ENCODE measurements around the gene NRDE2. TPM values are rescaled to one million over a fixed set of nuclear protein-coding genes. Genes with fewer than 3 reads are reported as not detected.
A peak's percentile ranks its signal among the peaks of the same experiment; 100 is the strongest.
"Not testable (repeated sequence)": the region's sequence is repeated elsewhere in the genome, so short reads cannot be mapped to it uniquely, and the experiment has no call there.

NRDE2 gene
- total RNA-seq, 5 donors from 2014 or later (not counting 1 experiment from before 2014, with no cell fraction given) = 20.5 to 26.7 (median 23.1) TPM

- CTCF ChIA-PET = interaction anchor here in 1 of 2 donors (0.9 to 1.5 kb wide), 2 partner anchors 9 to 11 kb away, joined by 3 to 4 read pairs; no protein-coding TSS in a partner anchor
- peak; percentile 96 to 99 (median 98) for ATAC-seq (replicated peaks in 1 of 4)
Observed at GRCh38 chr14:90256354-90257131, 75.2 kb downstream of the NRDE2 start, which contains the start of gene PSMC1. Gene PSMC1, plus strand, starts transcription at chr14:90256553. Its CDS starts 45 bp downstream, at chr14:90256598.

GRCh38 chr14:90255871-90256270 is 75.9 kb downstream of the NRDE2 start:
- Histone ChIP-seq H3K4me1 (ENCODE audit: control insufficient read depth in 1 of 2, extremely low read depth in 1 of 2, insufficient read depth in 2 of 2, low read length in 2 of 2) (peaks cover 8 to 9% of the 10 kb centered on the region in 2 experiments), H3K27ac (ENCODE audit: low read length) (peak overlapping the region; percentile 69), H3K36me3 (ENCODE audit: control insufficient read depth in 2 of 2, extremely low read depth in 1 of 2, insufficient read depth in 1 of 2, low read length in 1 of 2) (peaks cover 0 to 10% of the 10 kb centered on the region in 2 donors), H3K27me3 (replicated peaks in 1 of 2; ENCODE audit: control insufficient read depth in 2 of 2, extremely low read depth in 1 of 2, insufficient read depth in 2 of 2, low read length in 1 of 2) (peaks cover 0 to 8% of the 10 kb centered on the region in 2 experiments), H3K9me3 (no peaks in the 10 kb centered on the region), H3K4me3 (ENCODE audit: control insufficient read depth in 1 of 2, extremely low read depth in 1 of 2, low read length in 1 of 2) (peak overlapping the region; percentile 88 to 90)
- ATAC-seq (replicated peaks in 1 of 4) (peak in 1 of 4 experiments; percentile 13), DNase-seq (no peak)
- ChIA-PET POLR2A (interaction anchor here in 1 of 2 donors (0.6 kb wide), 1 partner anchor 887 kb away, joined by 3 read pairs; no protein-coding TSS in a partner anchor), CTCF (interaction anchor here (0.9 to 1.5 kb wide), 3 partner anchors 9 to 20 kb away, joined by 3 to 4 read pairs (median 3); no protein-coding TSS in a partner anchor)
- Mint-ChIP-seq H3K9me3 (peaks cover 0 to 5% (median 0%) of the 10 kb centered on the region in 3 donors), H3K27me3 (peaks cover 8 to 24% of the 10 kb centered on the region in 2 donors), H3K4me1 (peaks cover 32 to 33% (median 33%) of the 10 kb centered on the region in 3 donors), H3K4me3 (peak overlapping the region; percentile 58 to 99 (median 98)), H3K27ac (peak overlapping the region; percentile 30 to 96), H3K36me3 (peaks cover 11% of the 10 kb centered on the region)
- no CpG with 5 or more reads among the region's 1 CpG for WGBS (ENCODE audit: insufficient coverage)

More at GRCh38 chr14:90256354-90257131, 75.2 kb downstream of the NRDE2 start, which contains the start of gene PSMC1:
- POLR2A ChIA-PET = interaction anchor here in 1 of 2 donors (0.5 to 0.9 kb wide), 3 partner anchors 303 to 888 kb away, joined by 3 read pairs; no protein-coding TSS in a partner anchor
- Mint-ChIP-seq H3K27me3 (peaks cover 8 to 24% of the 10 kb centered on the region in 2 donors), H3K36me3 (peaks cover 18% of the 10 kb centered on the region), H3K4me3 (peak within 1 kb of the TSS; percentile 97 to 99 (median 98)), H3K4me1 (peaks cover 33 to 34% (median 33%) of the 10 kb centered on the region in 3 donors), H3K27ac (peak within 1 kb of the TSS; percentile 94 to 96), H3K9me3 (peaks cover 0 to 5% (median 0%) of the 10 kb centered on the region in 3 donors)
- H3K4me3 ChIP-seq (ENCODE audit: control insufficient read depth in 1 of 2, extremely low read depth in 1 of 2, low read length in 1 of 2) = peak within 1 kb of the TSS; percentile 88 to 90
- H3K9me3 ChIP-seq = no peaks in the 10 kb centered on the region
- peaks cover 0 to 8% of the 10 kb centered on the region in 2 experiments for H3K27me3 ChIP-seq (replicated peaks in 1 of 2; ENCODE audit: control insufficient read depth in 2 of 2, extremely low read depth in 1 of 2, insufficient read depth in 2 of 2, low read length in 1 of 2)
- H3K4me1 ChIP-seq (ENCODE audit: control insufficient read depth in 1 of 2, extremely low read depth in 1 of 2, insufficient read depth in 2 of 2, low read length in 2 of 2) = peaks cover 8 to 9% of the 10 kb centered on the region in 2 experiments
- under 1% methylated on average over 40 of the region's 55 CpGs for WGBS (ENCODE audit: insufficient coverage)
- peaks cover 0 to 17% of the 10 kb centered on the region in 2 donors for H3K36me3 ChIP-seq (ENCODE audit: control insufficient read depth in 2 of 2, extremely low read depth in 1 of 2, insufficient read depth in 1 of 2, low read length in 1 of 2)
- DNase-seq = peak; percentile 68 to 90 (median 81)
- H3K27ac ChIP-seq (ENCODE audit: low read length) = peak within 1 kb of the TSS; percentile 69

- Histone ChIP-seq H3K9me3 (no peaks in the 10 kb centered on the region), H3K27me3 (replicated peaks in 1 of 2; ENCODE audit: control insufficient read depth in 2 of 2, extremely low read depth in 1 of 2, insufficient read depth in 2 of 2, low read length in 1 of 2) (peaks cover 0 to 13% of the 10 kb centered on the region in 2 experiments), H3K4me3 (ENCODE audit: control insufficient read depth in 1 of 2, extremely low read depth in 1 of 2, low read length in 1 of 2) (no peak overlapping the region), H3K27ac (ENCODE audit: low read length) (no peak overlapping the region), H3K4me1 (ENCODE audit: control insufficient read depth in 1 of 2, extremely low read depth in 1 of 2, insufficient read depth in 2 of 2, low read length in 2 of 2) (peaks cover 8 to 9% of the 10 kb centered on the region in 2 experiments), H3K36me3 (ENCODE audit: control insufficient read depth in 2 of 2, extremely low read depth in 1 of 2, insufficient read depth in 1 of 2, low read length in 1 of 2) (no peaks in the 10 kb centered on the region)
- H3K9me3 Mint-ChIP-seq = peaks cover 0 to 5% (median 0%) of the 10 kb centered on the region in 3 donors
- H3K27me3 Mint-ChIP-seq = peaks cover 12 to 28% of the 10 kb centered on the region in 2 donors
- POLR2A ChIA-PET = no interaction called here
- CTCF ChIA-PET = no interaction called here
- no peak overlapping the region for H3K4me3 Mint-ChIP-seq
- ATAC-seq (replicated peaks in 1 of 4) = no peak
- H3K36me3 Mint-ChIP-seq = peaks cover 3% of the 10 kb centered on the region
- peaks cover 28 to 31% (median 29%) of the 10 kb centered on the region in 3 donors for H3K4me1 Mint-ChIP-seq
- no peak overlapping the region for H3K27ac Mint-ChIP-seq
- WGBS (ENCODE audit: insufficient coverage) = 100% methylated on average over 2 of the region's 8 CpGs
- DNase-seq = no peak
Observed at GRCh38 chr14:90253826-90254225, 77.9 kb downstream of the NRDE2 start.

GRCh38 chr14:90248594-90248993 is 83.1 kb downstream of the NRDE2 start:
- H3K27ac Mint-ChIP-seq = no peak overlapping the region
- DNase-seq = no peak
- H3K4me1 Mint-ChIP-seq = no peaks in the 10 kb centered on the region
- ATAC-seq (replicated peaks in 1 of 4) = no peak
- ChIA-PET POLR2A (interaction anchor here in 1 of 2 donors (0.6 kb wide), 1 partner anchor 81 kb away, joined by 3 read pairs; no protein-coding TSS in a partner anchor), CTCF (no interaction called here)
- Histone ChIP-seq H3K4me3 (ENCODE audit: control insufficient read depth in 1 of 2, extremely low read depth in 1 of 2, low read length in 1 of 2) (no peak overlapping the region), H3K27me3 (replicated peaks in 1 of 2; ENCODE audit: control insufficient read depth in 2 of 2, extremely low read depth in 1 of 2, insufficient read depth in 2 of 2, low read length in 1 of 2) (peaks cover 0 to 11% of the 10 kb centered on the region in 2 experiments), H3K4me1 (ENCODE audit: control insufficient read depth in 1 of 2, extremely low read depth in 1 of 2, insufficient read depth in 2 of 2, low read length in 2 of 2) (no peaks in the 10 kb centered on the region), H3K9me3 (no peaks in the 10 kb centered on the region), H3K36me3 (ENCODE audit: control insufficient read depth in 2 of 2, extremely low read depth in 1 of 2, insufficient read depth in 1 of 2, low read length in 1 of 2) (no peaks in the 10 kb centered on the region), H3K27ac (ENCODE audit: low read length) (no peak overlapping the region)
- WGBS (ENCODE audit: insufficient coverage) = no CpG with 5 or more reads among the region's 2 CpGs
- peaks cover 24 to 35% of the 10 kb centered on the region in 2 donors for H3K27me3 Mint-ChIP-seq
- H3K36me3 Mint-ChIP-seq = no peaks in the 10 kb centered on the region
- H3K9me3 Mint-ChIP-seq = peaks cover 0 to 9% (median 4%) of the 10 kb centered on the region in 3 donors
- H3K4me3 Mint-ChIP-seq = no peak overlapping the region

- not testable (repeated sequence) for H3K4me3 Mint-ChIP-seq
Observed at GRCh38 chr14:90247441-90247840, 84.3 kb downstream of the NRDE2 start.

GRCh38 chr14:90246936-90247335 is 84.8 kb downstream of the NRDE2 start:
- no peak for ATAC-seq (replicated peaks in 1 of 4)

More at GRCh38 chr14:90247441-90247840, 84.3 kb downstream of the NRDE2 start:
- H3K27ac Mint-ChIP-seq; H3K4me1 Mint-ChIP-seq; H3K36me3 Mint-ChIP-seq; DNase-seq; H3K36me3 ChIP-seq (ENCODE audit: control insufficient read depth in 2 of 2, extremely low read depth in 1 of 2, insufficient read depth in 1 of 2, low read length in 1 of 2); ATAC-seq (replicated peaks in 1 of 4); POLR2A ChIA-PET; H3K27ac ChIP-seq (ENCODE audit: low read length); H3K4me3 ChIP-seq (ENCODE audit: control insufficient read depth in 1 of 2, extremely low read depth in 1 of 2, low read length in 1 of 2); H3K4me1 ChIP-seq (ENCODE audit: control insufficient read depth in 1 of 2, extremely low read depth in 1 of 2, insufficient read depth in 2 of 2, low read length in 2 of 2); H3K9me3 ChIP-seq; CTCF ChIA-PET: not testable (repeated sequence)
- 92% methylated on average over 6 of the region's 10 CpGs for WGBS (ENCODE audit: insufficient coverage)
- Mint-ChIP-seq H3K9me3 (peaks cover 0 to 12% (median 4%) of the 10 kb centered on the region in 3 donors), H3K27me3 (peaks cover 18 to 31% of the 10 kb centered on the region in 2 donors)
- H3K27me3 ChIP-seq (replicated peaks in 1 of 2; ENCODE audit: control insufficient read depth in 2 of 2, extremely low read depth in 1 of 2, insufficient read depth in 2 of 2, low read length in 1 of 2) = peaks cover 0 to 13% of the 10 kb centered on the region in 2 experiments

More at GRCh38 chr14:90246936-90247335, 84.8 kb downstream of the NRDE2 start:
- DNase-seq = no peak
- Histone ChIP-seq H3K36me3 (ENCODE audit: control insufficient read depth in 2 of 2, extremely low read depth in 1 of 2, insufficient read depth in 1 of 2, low read length in 1 of 2) (no peaks in the 10 kb centered on the region), H3K9me3 (no peaks in the 10 kb centered on the region), H3K4me1 (ENCODE audit: control insufficient read depth in 1 of 2, extremely low read depth in 1 of 2, insufficient read depth in 2 of 2, low read length in 2 of 2) (no peaks in the 10 kb centered on the region), H3K4me3 (ENCODE audit: control insufficient read depth in 1 of 2, extremely low read depth in 1 of 2, low read length in 1 of 2) (no peak overlapping the region), H3K27me3 (replicated peaks in 1 of 2; ENCODE audit: control insufficient read depth in 2 of 2, extremely low read depth in 1 of 2, insufficient read depth in 2 of 2, low read length in 1 of 2) (peaks cover 0 to 12% of the 10 kb centered on the region in 2 experiments), H3K27ac (ENCODE audit: low read length) (no peak overlapping the region)
- ChIA-PET POLR2A (no interaction called here), CTCF (no interaction called here)
- H3K27ac Mint-ChIP-seq = no peak overlapping the region
- H3K36me3 Mint-ChIP-seq = no peaks in the 10 kb centered on the region
- 83% methylated on average over 1 of the region's 4 CpGs for WGBS (ENCODE audit: insufficient coverage)
- H3K4me3 Mint-ChIP-seq = no peak overlapping the region
- no peaks in the 10 kb centered on the region for H3K4me1 Mint-ChIP-seq
- H3K9me3 Mint-ChIP-seq = peaks cover 0 to 17% (median 7%) of the 10 kb centered on the region in 3 donors
- peaks cover 17 to 31% of the 10 kb centered on the region in 2 donors for H3K27me3 Mint-ChIP-seq

Data from T-cell (primary cell).